Upper lobe of right lung (tissue), 1 donor: ENCODE results near the gene CCSER1. TPM values are rescaled to one million over a fixed set of nuclear protein-coding genes. Genes with fewer than 3 reads are reported as not detected.
"Not testable (repeated sequence)": the region's sequence is repeated elsewhere in the genome, so short reads cannot be mapped to it uniquely, and the experiment has no call there.

Source experiments
- ATAC-seq: fragments of 200-7000 bp; cut with Tn5 transposase; one replicate; pipeline ENCODE4 v1.9.1; 2020; ENCODE audit warnings: mild to moderate bottlenecking, moderate library complexity
- DNase-seq: peaks from one replicate; pipeline ENCODE4 v3.0.0-alpha.2; 2020
- H3K27ac ChIP-seq: fragments of 200-600 bp; one replicate; pipeline ENCODE4 v1.8.0; 2022
- H3K27me3 ChIP-seq: fragments of 200-600 bp; one replicate; pipeline ENCODE4 v1.8.0; 2022; ENCODE audit warnings: mild to moderate bottlenecking
- H3K36me3 ChIP-seq: fragments of 200-600 bp; one replicate; pipeline ENCODE4 v1.8.0; 2022
- H3K4me1 ChIP-seq: fragments of 200-600 bp; one replicate; pipeline ENCODE4 v1.8.0; 2022
- H3K4me3 ChIP-seq: fragments of 200-600 bp; one replicate; pipeline ENCODE4 v1.8.0; 2022; ENCODE audit warnings: mild to moderate bottlenecking
- H3K9me3 ChIP-seq: fragments of 200-600 bp; one replicate; pipeline ENCODE4 v1.8.0; 2022
- CTCF ChIP-seq: fragments of 200-600 bp; IDR thresholded peaks from one replicate; pipeline ENCODE4 v1.8.0; 2022; ENCODE audit warnings: antibody characterized with exemption
- intact Hi-C: fragments of 100-400 bp; cut with DNase I; formaldehyde crosslinking; loops from one replicate; pipeline ENCODE4 v1.11.0; 2022
- total RNA-seq: library from RNA; stranded (reverse); fragmentation: NEBNext Ultra II Directional; extraction: Animal tissue kit (Norgen Biotek cat#: 25700); gene quantifications from one replicate; pipeline ENCODE4 v1.2.1, GENCODE V29; 2021
- donor health status: DM: no; HTN: yes; CAD: no; lungs with severe emphysema.

The CCSER1 gene
- total RNA-seq, 1 donor from 2014 or later, result 7.4 TPM

- intact Hi-C loops, result no loop called here
- ATAC-seq (no peak), DNase-seq (no peak)
- no peak for TF ChIP-seq CTCF
- no peaks in the 10 kb centered on the region for H3K36me3 ChIP-seq
- no peaks in the 10 kb centered on the region for H3K9me3 ChIP-seq
- H3K27ac ChIP-seq, result no peak overlapping the region
- H3K27me3 ChIP-seq, result no peaks in the 10 kb centered on the region
- no peaks in the 10 kb centered on the region for H3K4me1 ChIP-seq
- H3K4me3 ChIP-seq, result no peak overlapping the region
Measured at GRCh38 chr4:90876296-90876695, 749.1 kb downstream of the CCSER1 start.

- H3K27ac ChIP-seq, result no peak overlapping the region
- intact Hi-C loops, result no loop called here
- no peak for ATAC-seq
Measured at GRCh38 chr4:90883519-90883918, 756.3 kb downstream of the CCSER1 start.

GRCh38 chr4:90888571-90888970, 761.4 kb downstream of the CCSER1 start:
- ATAC-seq, result no peak
- no peaks in the 10 kb centered on the region for H3K4me1 ChIP-seq
- H3K27me3 ChIP-seq, result no peaks in the 10 kb centered on the region
- intact Hi-C loops, result no loop called here
- no peak overlapping the region for H3K4me3 ChIP-seq
- TF ChIP-seq CTCF, result no peak
- H3K9me3 ChIP-seq, result no peaks in the 10 kb centered on the region
- DNase-seq, result no peak
- no peaks in the 10 kb centered on the region for H3K36me3 ChIP-seq
- no peak overlapping the region for H3K27ac ChIP-seq

More at GRCh38 chr4:90883519-90883918, 756.3 kb downstream of the CCSER1 start:
- no peaks in the 10 kb centered on the region for H3K4me1 ChIP-seq
- H3K36me3 ChIP-seq, result no peaks in the 10 kb centered on the region
- no peak for DNase-seq
- no peak overlapping the region for H3K4me3 ChIP-seq
- no peaks in the 10 kb centered on the region for H3K9me3 ChIP-seq
- no peak for TF ChIP-seq CTCF
- no peaks in the 10 kb centered on the region for H3K27me3 ChIP-seq

- no peak for DNase-seq
- Histone ChIP-seq H3K4me1 (no peaks in the 10 kb centered on the region), H3K4me3 (no peak overlapping the region), H3K36me3 (no peaks in the 10 kb centered on the region), H3K9me3 (no peaks in the 10 kb centered on the region), H3K27me3 (no peaks in the 10 kb centered on the region), H3K27ac (no peak overlapping the region)
- intact Hi-C loops, result no loop called here
- no peak for ATAC-seq
- TF ChIP-seq CTCF, result no peak
Measured at GRCh38 chr4:90889171-90889570, 762.0 kb downstream of the CCSER1 start.

GRCh38 chr4:90903413-90903812, 776.2 kb downstream of the CCSER1 start:
- H3K27me3 ChIP-seq, DNase-seq, intact Hi-C loops, H3K27ac ChIP-seq, ATAC-seq, H3K4me3 ChIP-seq, H3K36me3 ChIP-seq, H3K9me3 ChIP-seq, H3K4me1 ChIP-seq: not testable (repeated sequence)

GRCh38 chr4:90904021-90904420, 776.8 kb downstream of the CCSER1 start:
- Histone ChIP-seq H3K27me3 (no peaks in the 10 kb centered on the region), H3K4me3 (no peak overlapping the region), H3K27ac (no peak overlapping the region), H3K4me1 (no peaks in the 10 kb centered on the region), H3K36me3 (no peaks in the 10 kb centered on the region), H3K9me3 (no peaks in the 10 kb centered on the region)
- DNase-seq (no peak), ATAC-seq (no peak)
- TF ChIP-seq CTCF, result no peak
- intact Hi-C loops, result no loop called here
